ENCODE results near the gene AQR. TPM values are rescaled to one million over a fixed set of nuclear protein-coding genes. Genes with fewer than 3 reads are reported as not detected.
"Not testable (repeated sequence)": the region's sequence is repeated elsewhere in the genome, so short reads cannot be mapped to it uniquely, and the experiment has no call there.

Gene AQR
- total RNA-seq, 1 experiment from 2014 or later: 54.4 TPM

- no peak overlapping the region for H3K18ac ChIP-seq (ENCODE audit: insufficient read length, low read depth, low read length)
- no peaks in the 10 kb centered on the region for H3K4me1 ChIP-seq (ENCODE audit: insufficient read depth, low read length)
Observed at GRCh38 chr15:34808016-34808415, 161.5 kb downstream of the AQR start.

GRCh38 chr15:34807241-34807640, 162.3 kb downstream of the AQR start:
- H3K18ac ChIP-seq (ENCODE audit: insufficient read length, low read depth, low read length); H3K9me3 ChIP-seq (ENCODE audit: control insufficient read depth, low read depth, low read length); H3K4me1 Mint-ChIP-seq; H3K36me3 Mint-ChIP-seq (ENCODE audit: insufficient read depth in 1 of 3, low read depth in 3 of 3); H3K79me2 ChIP-seq (ENCODE audit: insufficient read depth, low read length); H3K14ac ChIP-seq (ENCODE audit: insufficient read depth, low read length); H3K79me1 ChIP-seq (ENCODE audit: insufficient read depth, low read depth, low read length, poor library complexity, severe bottlenecking); H3K4ac ChIP-seq (ENCODE audit: low read depth, low read length); H3K4me2 ChIP-seq (ENCODE audit: insufficient read depth, insufficient read length, low read length); H3K23ac ChIP-seq (ENCODE audit: insufficient read length, low read depth, low read length); H4K20me1 ChIP-seq (ENCODE audit: control insufficient read depth, insufficient read depth, insufficient read length); H3K4me3 Mint-ChIP-seq; DNase-seq; H3K27ac Mint-ChIP-seq; H2BK20ac ChIP-seq (ENCODE audit: low read depth, low read length, poor library complexity, severe bottlenecking); H3K27me3 ChIP-seq (ENCODE audit: insufficient read depth, low read length); H3K9me3 Mint-ChIP-seq; H3K4me1 ChIP-seq (ENCODE audit: insufficient read depth, low read length); H2BK12ac ChIP-seq (ENCODE audit: insufficient read length, low read depth, low read length); H4K5ac ChIP-seq (ENCODE audit: insufficient read length, low read depth, low read length); H4K8ac ChIP-seq (replicated peaks; ENCODE audit: insufficient read length, low read depth, low read length); H2BK120ac ChIP-seq (ENCODE audit: low read depth, low read length, poor library complexity, severe bottlenecking); H2AFZ ChIP-seq (ENCODE audit: low read length); H3K27me3 Mint-ChIP-seq (ENCODE audit: low read depth); H3K56ac ChIP-seq (ENCODE audit: insufficient read length, low read depth, low read length); H2BK15ac ChIP-seq (ENCODE audit: low read depth, low read length); H3K9ac ChIP-seq (ENCODE audit: extremely low read depth, insufficient read length, low read length); H3K23me2 ChIP-seq (ENCODE audit: insufficient read length, low read depth, low read length, poor library complexity, severe bottlenecking); H3K27ac ChIP-seq (ENCODE audit: insufficient read length, low read depth, low read length); H2BK5ac ChIP-seq (ENCODE audit: insufficient read length, low read length); H3T11ph ChIP-seq (ENCODE audit: low read length); H4K91ac ChIP-seq (ENCODE audit: insufficient read length, low read depth, low read length); H2AK5ac ChIP-seq (ENCODE audit: insufficient read length, low read length): not testable (repeated sequence)
- no CpG with 5 or more reads among the region's 8 CpGs for WGBS (ENCODE audit: extremely low coverage, insufficient read length, low lambda C conversion rate)

More at GRCh38 chr15:34808016-34808415, 161.5 kb downstream of the AQR start:
- Histone ChIP-seq H3K9ac (ENCODE audit: extremely low read depth, insufficient read length, low read length) (no peak overlapping the region), H2AFZ (ENCODE audit: low read length) (no peak overlapping the region), H4K91ac (ENCODE audit: insufficient read length, low read depth, low read length) (no peak overlapping the region), H3K79me2 (ENCODE audit: insufficient read depth, low read length) (no peaks in the 10 kb centered on the region), H3T11ph (ENCODE audit: low read length) (no peak overlapping the region), H4K8ac (replicated peaks; ENCODE audit: insufficient read length, low read depth, low read length) (no peak overlapping the region), H3K27ac (ENCODE audit: insufficient read length, low read depth, low read length) (no peak overlapping the region), H2BK120ac (ENCODE audit: low read depth, low read length, poor library complexity, severe bottlenecking) (no peak overlapping the region), H3K4me2 (ENCODE audit: insufficient read depth, insufficient read length, low read length) (no peak overlapping the region), H3K56ac (ENCODE audit: insufficient read length, low read depth, low read length) (no peak overlapping the region), H2BK12ac (ENCODE audit: insufficient read length, low read depth, low read length) (no peak overlapping the region), H3K4ac (ENCODE audit: low read depth, low read length) (no peak overlapping the region), H3K23me2 (ENCODE audit: insufficient read length, low read depth, low read length, poor library complexity, severe bottlenecking) (peaks cover 2% of the 10 kb centered on the region), H2BK15ac (ENCODE audit: low read depth, low read length) (no peak overlapping the region), H4K20me1 (ENCODE audit: control insufficient read depth, insufficient read depth, insufficient read length) (no peaks in the 10 kb centered on the region), H2BK20ac (ENCODE audit: low read depth, low read length, poor library complexity, severe bottlenecking) (no peak overlapping the region), H3K79me1 (ENCODE audit: insufficient read depth, low read depth, low read length, poor library complexity, severe bottlenecking) (no peaks in the 10 kb centered on the region), H2BK5ac (ENCODE audit: insufficient read length, low read length) (no peak overlapping the region), H3K9me3 (ENCODE audit: control insufficient read depth, low read depth, low read length) (no peaks in the 10 kb centered on the region), H2AK5ac (ENCODE audit: insufficient read length, low read length) (no peak overlapping the region), H3K14ac (ENCODE audit: insufficient read depth, low read length) (no peak overlapping the region), H3K23ac (ENCODE audit: insufficient read length, low read depth, low read length) (no peak overlapping the region), H3K27me3 (ENCODE audit: insufficient read depth, low read length) (no peaks in the 10 kb centered on the region), H4K5ac (ENCODE audit: insufficient read length, low read depth, low read length) (no peak overlapping the region)
- H3K27me3 Mint-ChIP-seq (ENCODE audit: low read depth): no peaks in the 10 kb centered on the region; the same call in 1 of the 2 replicates
- no peaks in the 10 kb centered on the region for H3K4me1 Mint-ChIP-seq
- WGBS (ENCODE audit: extremely low coverage, insufficient read length, low lambda C conversion rate): no CpG with 5 or more reads among the region's 3 CpGs
- H3K36me3 Mint-ChIP-seq (ENCODE audit: insufficient read depth in 1 of 3, low read depth in 3 of 3): peaks cover 0 to 10% (median 3%) of the 10 kb centered on the region in 3 experiments; a peak in 4 of 7 replicates
- DNase-seq: no peak
- H3K9me3 Mint-ChIP-seq: peaks cover 8 to 10% of the 10 kb centered on the region in 2 experiments
- H3K4me3 Mint-ChIP-seq: no peak overlapping the region
- no peak for TF ChIP-seq CTCF (conservative IDR thresholded peaks at IDR 0.05)
- H3K27ac Mint-ChIP-seq: no peak overlapping the region
